ENCODE data around the gene ANTXR2. TPM values are rescaled to one million over a fixed set of nuclear protein-coding genes. Genes with fewer than 3 reads are reported as not detected.

The ANTXR2 gene
- total RNA-seq, 1 donor from 2014 or later = 46.9 TPM

DNA sequence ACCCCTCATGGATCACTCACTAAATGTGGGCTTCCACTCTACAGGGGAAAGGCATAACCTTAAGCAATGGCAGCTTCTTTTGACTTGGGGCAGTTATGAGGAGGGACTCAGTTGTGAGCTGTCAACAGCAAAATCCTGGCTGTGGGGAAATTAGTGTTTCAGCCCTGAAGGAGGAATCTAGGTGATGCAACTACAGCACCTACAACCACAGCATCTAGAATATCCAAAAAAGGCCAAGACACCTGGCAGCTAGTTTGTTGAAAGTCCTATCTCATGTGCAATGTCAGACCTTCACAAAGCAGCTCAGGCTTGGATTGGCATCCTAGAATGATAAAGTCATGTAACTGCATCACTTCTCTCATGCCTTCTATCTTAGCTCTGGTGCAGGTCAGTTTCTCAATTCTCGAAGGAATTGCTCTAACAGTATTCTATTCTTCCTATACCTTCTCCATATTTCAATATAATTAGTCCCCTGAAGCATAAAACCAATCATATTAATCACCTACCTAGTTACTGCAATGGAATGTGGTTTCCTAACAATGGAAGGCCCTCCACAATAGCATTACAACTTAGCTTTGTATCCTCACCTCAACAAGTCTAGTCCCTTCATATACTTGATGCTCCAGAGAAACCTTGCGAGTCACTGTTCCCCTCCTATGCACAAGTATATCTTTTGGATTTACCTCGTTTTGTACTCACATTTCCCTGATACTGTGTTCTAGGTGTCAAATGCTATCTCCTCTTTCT is 5.5 kb upstream of the ANTXR2 start:
- Mint-ChIP-seq H3K4me3 (ENCODE audit: low read depth) (no peak overlapping the region), H3K27me3 (peaks cover 3% of the 10 kb centered on the region), H3K36me3 (ENCODE audit: insufficient read depth) (no peaks in the 10 kb centered on the region), H3K4me1 (ENCODE audit: low read depth) (peaks cover 7% of the 10 kb centered on the region), H3K9me3 (ENCODE audit: low read depth) (no peaks in the 10 kb centered on the region), H3K27ac (no peak overlapping the region)
- no peak for DNase-seq (ENCODE audit: low spot score, unreplicated experiment)
- no peak for TF ChIP-seq CTCF (IDR thresholded peaks at IDR 0.05; ENCODE audit: unreplicated experiment)

GRCh38 chr4:80077639-80078038 is 4.6 kb upstream of the ANTXR2 start:
- Mint-ChIP-seq H3K27ac (no peak overlapping the region), H3K9me3 (ENCODE audit: low read depth) (no peaks in the 10 kb centered on the region), H3K27me3 (peaks cover 3% of the 10 kb centered on the region), H3K4me3 (ENCODE audit: low read depth) (no peak overlapping the region), H3K4me1 (ENCODE audit: low read depth) (peaks cover 10% of the 10 kb centered on the region), H3K36me3 (ENCODE audit: insufficient read depth) (no peaks in the 10 kb centered on the region)
- TF ChIP-seq CTCF (IDR thresholded peaks at IDR 0.05; ENCODE audit: unreplicated experiment) = no peak
- DNase-seq (ENCODE audit: low spot score, unreplicated experiment) = no peak

GRCh38 chr4:80076681-80077080 is 3.7 kb upstream of the ANTXR2 start:
- H3K4me3 Mint-ChIP-seq (ENCODE audit: low read depth) = no peak overlapping the region
- H3K9me3 Mint-ChIP-seq (ENCODE audit: low read depth) = no peaks in the 10 kb centered on the region
- DNase-seq (ENCODE audit: low spot score, unreplicated experiment) = no peak
- peaks cover 3% of the 10 kb centered on the region for H3K27me3 Mint-ChIP-seq
- peaks cover 12% of the 10 kb centered on the region for H3K4me1 Mint-ChIP-seq (ENCODE audit: low read depth)
- no peak for TF ChIP-seq CTCF (IDR thresholded peaks at IDR 0.05; ENCODE audit: unreplicated experiment)
- H3K27ac Mint-ChIP-seq = no peak overlapping the region
- H3K36me3 Mint-ChIP-seq (ENCODE audit: insufficient read depth) = no peaks in the 10 kb centered on the region

DNA sequence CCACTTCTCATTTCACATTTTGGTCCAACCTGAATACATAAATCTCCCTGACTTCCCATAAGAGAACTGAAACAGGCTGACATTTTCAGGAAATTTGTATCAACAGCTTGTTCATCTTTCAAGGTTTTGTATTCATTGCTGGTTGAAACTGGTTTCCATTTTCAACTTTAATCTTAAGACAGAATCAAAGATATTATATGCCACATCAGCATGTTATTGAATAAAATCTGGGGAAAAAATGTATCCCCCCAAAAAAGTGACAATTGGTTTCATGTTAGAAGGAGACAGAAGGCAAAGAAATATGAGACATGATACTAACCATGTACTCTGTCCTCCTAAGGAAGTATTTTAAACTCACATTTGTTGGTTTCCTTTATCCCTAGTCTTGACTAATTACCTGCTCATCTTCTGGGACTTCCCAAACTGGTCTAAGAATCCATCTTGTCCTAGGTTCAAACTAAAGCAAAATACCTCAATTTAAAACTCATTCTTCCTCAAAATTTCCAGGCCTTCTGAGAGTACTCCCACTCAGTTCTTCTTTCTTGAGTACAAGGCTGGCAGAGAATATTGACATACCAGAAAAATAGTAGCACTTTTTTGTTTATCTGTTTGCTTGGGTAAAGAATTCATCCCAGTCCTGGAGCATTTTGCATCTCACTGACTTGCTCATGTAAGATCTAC is 3.1 kb upstream of the ANTXR2 start:
- peaks cover 15% of the 10 kb centered on the region for H3K4me1 Mint-ChIP-seq (ENCODE audit: low read depth)

DNA sequence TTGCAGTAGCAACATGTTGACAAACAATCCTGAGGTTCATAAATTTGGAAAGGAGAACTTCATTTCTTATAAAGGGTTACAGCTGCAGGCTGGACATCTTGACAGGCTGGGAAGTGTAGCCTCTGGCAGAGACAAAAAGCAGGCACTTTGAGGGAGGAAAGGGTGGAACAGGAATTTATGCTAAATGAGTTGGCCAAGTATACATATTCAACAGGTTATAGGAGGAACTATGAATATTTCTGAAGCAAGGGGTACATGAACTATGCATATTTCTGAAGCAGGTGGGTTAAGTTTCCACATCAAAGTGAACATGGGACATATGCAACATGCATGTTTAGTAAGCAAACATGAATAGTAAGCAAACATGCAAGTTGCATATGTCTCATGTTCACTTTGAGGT is 1.6 kb upstream of the ANTXR2 start:
- H3K4me3 Mint-ChIP-seq (ENCODE audit: low read depth) = no peak overlapping the region
- H3K4me1 Mint-ChIP-seq (ENCODE audit: low read depth) = peaks cover 27% of the 10 kb centered on the region
- peaks cover 2% of the 10 kb centered on the region for H3K36me3 Mint-ChIP-seq (ENCODE audit: insufficient read depth)
- H3K27me3 Mint-ChIP-seq = peaks cover 3% of the 10 kb centered on the region
- H3K9me3 Mint-ChIP-seq (ENCODE audit: low read depth) = no peaks in the 10 kb centered on the region
- TF ChIP-seq CTCF (IDR thresholded peaks at IDR 0.05; ENCODE audit: unreplicated experiment) = no peak
- no peak for DNase-seq (ENCODE audit: low spot score, unreplicated experiment)
- no peak overlapping the region for H3K27ac Mint-ChIP-seq

More for the DNA sequence above, 3.1 kb upstream of the ANTXR2 start:
- H3K27ac Mint-ChIP-seq = no peak overlapping the region
- H3K36me3 Mint-ChIP-seq (ENCODE audit: insufficient read depth) = no peaks in the 10 kb centered on the region
- no peak for TF ChIP-seq CTCF (IDR thresholded peaks at IDR 0.05; ENCODE audit: unreplicated experiment)
- H3K9me3 Mint-ChIP-seq (ENCODE audit: low read depth) = no peaks in the 10 kb centered on the region
- H3K27me3 Mint-ChIP-seq = peaks cover 3% of the 10 kb centered on the region
- no peak for DNase-seq (ENCODE audit: low spot score, unreplicated experiment)
- no peak overlapping the region for H3K4me3 Mint-ChIP-seq (ENCODE audit: low read depth)

Data from progenitor cell of endocrine pancreas (in vitro differentiated cells).